ENCODE measurements around the gene KLHL17.

KLHL17 gene

DNA sequence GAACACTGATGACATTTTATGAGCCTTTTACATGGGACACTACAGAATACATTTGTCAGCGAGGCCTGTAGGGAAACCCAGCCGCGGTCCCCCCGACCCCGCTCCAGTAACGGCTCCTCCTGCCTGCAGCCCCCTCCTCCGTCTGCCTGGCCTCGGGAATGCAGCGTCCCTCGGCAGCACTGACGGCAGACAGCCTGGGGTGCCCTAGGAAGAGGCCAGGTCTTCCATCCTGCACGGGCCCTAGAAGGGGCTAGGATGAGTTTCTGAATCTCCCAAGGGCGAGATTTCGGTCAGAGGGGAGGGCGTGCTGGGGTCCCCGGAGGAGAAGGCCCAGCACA lies 28.2 kb upstream of the KLHL17 start:
- H3K4me3 ChIP-seq (ENCODE audit: low read length), result no peak overlapping the region
- WGBS, result 54% methylated on average over 16 of the region's 16 CpGs
- H3K36me3 ChIP-seq (ENCODE audit: insufficient read depth, low read length), result no peaks in the 10 kb centered on the region
- no peak overlapping the region for H3K9ac ChIP-seq (ENCODE audit: low read depth, low read length)
- no peaks in the 10 kb centered on the region for H3K9me3 ChIP-seq (ENCODE audit: insufficient read depth, low read depth, low read length)
- peaks cover 92% of the 10 kb centered on the region for H3K27me3 ChIP-seq (ENCODE audit: insufficient read depth, low read length)
- no peak overlapping the region for H3K27ac ChIP-seq (ENCODE audit: low read depth, low read length)
- H3K4me1 ChIP-seq (ENCODE audit: insufficient read depth, low read length), result peaks cover 8% of the 10 kb centered on the region; the same call in 1 of the 2 replicates

DNA sequence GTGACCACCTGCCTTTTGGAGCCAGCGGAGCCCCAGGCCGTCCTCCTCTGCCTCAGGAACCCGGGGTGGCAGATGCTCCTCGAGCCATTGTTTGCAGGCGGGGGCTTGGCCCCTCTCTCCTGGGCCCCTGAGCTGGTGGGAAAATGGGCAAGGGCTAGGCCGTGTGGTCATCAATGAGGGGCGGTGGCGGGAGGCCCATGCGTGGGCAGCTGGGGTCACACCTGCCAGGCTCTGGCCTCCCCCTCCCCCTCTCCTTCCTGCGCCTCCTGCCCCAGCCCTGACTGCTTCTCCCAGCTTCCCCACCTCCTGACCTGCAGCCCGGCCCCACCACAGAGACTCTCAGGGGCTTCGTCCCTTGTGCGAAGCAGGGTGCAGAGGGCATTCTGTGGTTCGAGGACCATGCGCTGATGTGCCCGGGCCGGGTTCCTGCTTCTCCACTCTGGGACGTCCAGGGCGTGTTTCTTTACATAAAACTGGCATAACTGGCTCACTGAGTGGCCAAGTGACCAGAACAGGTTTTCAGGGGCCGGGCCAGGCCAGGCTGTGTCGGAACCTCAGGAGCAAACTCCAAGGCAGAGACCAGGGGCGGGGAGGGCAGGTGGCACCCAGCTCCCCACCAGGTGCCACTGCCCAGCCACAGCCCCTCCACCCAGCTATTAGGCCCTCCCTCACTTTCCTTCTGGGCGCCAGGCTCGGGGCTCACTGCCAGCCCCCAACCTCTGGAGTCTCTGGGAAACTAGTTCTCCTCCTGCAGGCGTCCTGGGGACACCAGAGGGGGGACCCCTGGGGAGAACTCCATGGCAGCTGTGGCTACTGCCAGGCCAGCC lies 27.4 kb upstream of the KLHL17 start:
- Histone ChIP-seq H3K36me3 (ENCODE audit: insufficient read depth, low read length) (no peaks in the 10 kb centered on the region), H3K27me3 (ENCODE audit: insufficient read depth, low read length) (peaks cover 91% of the 10 kb centered on the region), H3K9ac (ENCODE audit: low read depth, low read length) (no peak overlapping the region), H3K9me3 (ENCODE audit: insufficient read depth, low read depth, low read length) (no peaks in the 10 kb centered on the region), H3K4me3 (ENCODE audit: low read length) (no peak overlapping the region), H3K27ac (ENCODE audit: low read depth, low read length) (no peak overlapping the region), H3K4me1 (ENCODE audit: insufficient read depth, low read length) (peaks cover 8% of the 10 kb centered on the region; the same call in 1 of the 2 replicates)
- 75% methylated on average over 25 of the region's 25 CpGs for WGBS

DNA sequence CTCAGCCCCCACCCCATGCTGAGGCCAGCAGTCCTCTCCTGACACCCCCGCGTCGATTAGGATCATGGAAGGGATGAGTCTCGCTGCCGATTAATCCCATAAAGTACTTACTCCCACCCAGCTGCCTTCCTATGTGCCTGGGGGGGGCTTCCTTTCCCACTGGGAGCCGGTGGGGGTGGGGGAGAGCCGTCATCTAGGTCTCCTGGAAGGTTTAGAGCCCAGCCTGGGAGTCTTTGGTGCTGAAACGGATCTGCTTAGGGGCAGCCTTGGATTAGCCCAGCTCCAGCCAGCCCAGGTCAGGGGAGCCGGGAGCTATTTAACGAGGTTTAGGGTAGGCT lies 26.8 kb upstream of the KLHL17 start:
- H3K36me3 ChIP-seq (ENCODE audit: insufficient read depth, low read length), result no peaks in the 10 kb centered on the region
- no peak overlapping the region for H3K27ac ChIP-seq (ENCODE audit: low read depth, low read length)
- no peak overlapping the region for H3K9ac ChIP-seq (ENCODE audit: low read depth, low read length)
- no peak overlapping the region for H3K4me3 ChIP-seq (ENCODE audit: low read length)
- H3K27me3 ChIP-seq (ENCODE audit: insufficient read depth, low read length), result peaks cover 91% of the 10 kb centered on the region
- WGBS, result 11% methylated on average over 5 of the region's 10 CpGs
- peaks cover 8% of the 10 kb centered on the region; the same call in 1 of the 2 replicates for H3K4me1 ChIP-seq (ENCODE audit: insufficient read depth, low read length)
- H3K9me3 ChIP-seq (ENCODE audit: insufficient read depth, low read depth, low read length), result no peaks in the 10 kb centered on the region

DNA sequence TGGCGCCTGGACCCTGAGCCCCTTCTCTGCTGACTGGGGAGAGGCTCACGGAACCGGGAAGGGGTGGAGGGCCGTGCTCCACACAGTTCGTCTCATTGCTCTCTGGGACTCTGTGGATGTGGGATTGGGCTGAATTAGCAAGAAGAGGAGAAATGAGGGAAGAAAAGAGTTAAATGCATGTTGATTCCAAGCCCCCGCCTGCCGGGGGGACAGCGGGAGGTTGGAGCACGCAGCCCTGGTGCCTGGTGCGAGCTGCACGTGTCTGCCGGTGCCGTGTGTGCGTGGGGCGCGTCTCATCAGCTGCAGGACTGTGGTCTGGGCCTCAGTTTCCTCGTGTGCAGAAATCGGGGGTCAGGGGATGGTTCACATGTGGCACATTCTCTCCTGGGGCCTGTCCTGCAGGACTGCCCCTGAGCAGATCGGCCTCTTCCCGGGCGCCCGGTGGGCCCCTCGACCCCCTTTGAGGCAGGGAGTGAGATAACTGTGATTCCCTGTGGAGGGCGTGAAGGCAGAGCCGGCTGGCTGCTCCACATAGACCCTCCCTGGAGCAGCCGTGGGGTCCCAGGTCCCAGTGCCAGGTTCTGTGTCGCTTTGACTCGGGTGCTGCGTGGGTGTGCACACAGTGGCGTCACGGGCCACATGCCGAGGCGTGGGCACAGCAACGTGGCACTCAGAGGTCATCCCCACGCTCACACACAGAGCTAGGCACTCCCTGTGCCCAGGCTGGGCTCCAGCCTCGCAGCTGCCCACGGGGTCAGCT lies 25.2 kb upstream of the KLHL17 start:
- Histone ChIP-seq H3K36me3 (ENCODE audit: insufficient read depth, low read length) (no peaks in the 10 kb centered on the region), H3K4me3 (ENCODE audit: low read length) (peak overlapping the region; percentile 30; the same call in 1 of the 2 replicates), H3K27ac (ENCODE audit: low read depth, low read length) (no peak overlapping the region), H3K9ac (ENCODE audit: low read depth, low read length) (no peak overlapping the region), H3K9me3 (ENCODE audit: insufficient read depth, low read depth, low read length) (no peaks in the 10 kb centered on the region), H3K27me3 (ENCODE audit: insufficient read depth, low read length) (peaks cover 91% of the 10 kb centered on the region), H3K4me1 (ENCODE audit: insufficient read depth, low read length) (peaks cover 17% of the 10 kb centered on the region)
- 12% methylated on average over 37 of the region's 37 CpGs for WGBS

DNA sequence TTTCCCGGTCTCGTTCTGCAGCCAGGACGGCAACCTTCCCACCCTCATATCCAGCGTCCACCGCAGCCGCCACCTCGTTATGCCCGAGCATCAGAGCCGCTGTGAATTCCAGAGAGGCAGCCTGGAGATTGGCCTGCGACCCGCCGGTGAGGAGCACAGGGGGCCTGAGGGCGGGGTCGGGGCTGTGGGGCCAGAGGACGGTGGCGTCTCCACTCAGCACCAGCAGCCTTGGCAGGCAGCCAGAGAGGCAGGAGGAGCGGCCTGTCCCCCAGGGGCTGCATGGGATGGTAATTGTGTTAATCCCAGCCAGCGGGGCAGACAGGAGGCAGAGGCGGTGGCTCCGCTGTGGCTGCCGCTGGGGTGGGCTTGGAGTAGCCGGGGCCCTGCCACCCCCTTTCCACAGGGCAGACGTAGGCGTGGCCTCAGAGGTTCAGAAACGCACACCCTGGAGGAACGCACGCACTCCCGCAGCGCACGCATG lies 24.6 kb upstream of the KLHL17 start:
- no peaks in the 10 kb centered on the region for H3K9me3 ChIP-seq (ENCODE audit: insufficient read depth, low read depth, low read length)
- H3K36me3 ChIP-seq (ENCODE audit: insufficient read depth, low read length), result no peaks in the 10 kb centered on the region
- H3K9ac ChIP-seq (ENCODE audit: low read depth, low read length), result no peak overlapping the region
- 4% methylated on average over 30 of the region's 30 CpGs for WGBS
- H3K4me1 ChIP-seq (ENCODE audit: insufficient read depth, low read length), result peaks cover 17% of the 10 kb centered on the region
- peaks cover 91% of the 10 kb centered on the region for H3K27me3 ChIP-seq (ENCODE audit: insufficient read depth, low read length)
- H3K4me3 ChIP-seq (ENCODE audit: low read length), result 0 out of 2 replicates have a peak overlapping the region, but pooled peaks have one; percentile 30
- H3K27ac ChIP-seq (ENCODE audit: low read depth, low read length), result no peak overlapping the region

- H3K4me1 ChIP-seq (ENCODE audit: insufficient read depth, low read length), result peaks cover 17% of the 10 kb centered on the region
- no peak overlapping the region for H3K27ac ChIP-seq (ENCODE audit: low read depth, low read length)
- H3K9me3 ChIP-seq (ENCODE audit: insufficient read depth, low read depth, low read length), result no peaks in the 10 kb centered on the region
- WGBS, result 74% methylated on average over 45 of the region's 45 CpGs
- H3K4me3 ChIP-seq (ENCODE audit: low read length), result no peak overlapping the region
- H3K36me3 ChIP-seq (ENCODE audit: insufficient read depth, low read length), result no peaks in the 10 kb centered on the region
- peaks cover 91% of the 10 kb centered on the region for H3K27me3 ChIP-seq (ENCODE audit: insufficient read depth, low read length)
- H3K9ac ChIP-seq (ENCODE audit: low read depth, low read length), result no peak overlapping the region
Observed at GRCh38 chr1:936348-937264, 23.8 kb upstream of the KLHL17 start.

DNA sequence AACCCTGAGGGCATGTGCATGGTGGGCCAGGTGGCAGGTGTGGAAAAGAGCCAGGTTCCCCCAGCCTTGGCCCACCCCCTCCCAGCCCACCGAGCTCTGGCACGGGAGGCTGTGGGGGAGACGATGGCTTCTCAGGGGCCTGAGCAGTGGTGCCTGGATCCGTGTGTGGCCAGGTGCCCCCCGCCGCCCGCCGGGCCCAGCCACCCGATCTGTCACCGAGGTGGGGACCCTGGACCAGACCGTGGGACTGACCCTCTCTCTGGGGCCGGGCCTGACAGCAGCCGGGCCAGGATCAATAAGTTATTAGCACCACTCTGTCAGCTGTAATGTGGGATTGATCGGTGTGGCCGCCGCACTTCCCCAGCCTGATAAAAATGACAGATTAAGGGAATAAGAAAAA lies 22.9 kb upstream of the KLHL17 start:
- no peak overlapping the region for H3K9ac ChIP-seq (ENCODE audit: low read depth, low read length)
- H3K27me3 ChIP-seq (ENCODE audit: insufficient read depth, low read length), result peaks cover 90% of the 10 kb centered on the region
- H3K4me3 ChIP-seq (ENCODE audit: low read length), result no peak overlapping the region
- WGBS, result 85% methylated on average over 16 of the region's 16 CpGs
- H3K9me3 ChIP-seq (ENCODE audit: insufficient read depth, low read depth, low read length), result no peaks in the 10 kb centered on the region
- H3K4me1 ChIP-seq (ENCODE audit: insufficient read depth, low read length), result peaks cover 17% of the 10 kb centered on the region
- H3K27ac ChIP-seq (ENCODE audit: low read depth, low read length), result no peak overlapping the region
- no peaks in the 10 kb centered on the region for H3K36me3 ChIP-seq (ENCODE audit: insufficient read depth, low read length)

GRCh38 chr1:938088-938683 lies 22.2 kb upstream of the KLHL17 start:
- H3K27me3 ChIP-seq (ENCODE audit: insufficient read depth, low read length), result peaks cover 90% of the 10 kb centered on the region
- 75% methylated on average over 15 of the region's 15 CpGs for WGBS
- H3K4me1 ChIP-seq (ENCODE audit: insufficient read depth, low read length), result peaks cover 22% of the 10 kb centered on the region
- no peaks in the 10 kb centered on the region for H3K36me3 ChIP-seq (ENCODE audit: insufficient read depth, low read length)
- no peak overlapping the region for H3K4me3 ChIP-seq (ENCODE audit: low read length)
- H3K9ac ChIP-seq (ENCODE audit: low read depth, low read length), result no peak overlapping the region
- H3K9me3 ChIP-seq (ENCODE audit: insufficient read depth, low read depth, low read length), result no peaks in the 10 kb centered on the region
- no peak overlapping the region for H3K27ac ChIP-seq (ENCODE audit: low read depth, low read length)

- Histone ChIP-seq H3K27me3 (ENCODE audit: insufficient read depth, low read length) (peaks cover 90% of the 10 kb centered on the region), H3K9ac (ENCODE audit: low read depth, low read length) (no peak overlapping the region), H3K4me1 (ENCODE audit: insufficient read depth, low read length) (peaks cover 24% of the 10 kb centered on the region), H3K4me3 (ENCODE audit: low read length) (no peak overlapping the region), H3K36me3 (ENCODE audit: insufficient read depth, low read length) (no peaks in the 10 kb centered on the region), H3K27ac (ENCODE audit: low read depth, low read length) (no peak overlapping the region), H3K9me3 (ENCODE audit: insufficient read depth, low read depth, low read length) (no peaks in the 10 kb centered on the region)
- 31% methylated on average over 30 of the region's 30 CpGs for WGBS
Observed at GRCh38 chr1:938711-939489, 21.5 kb upstream of the KLHL17 start.

DNA sequence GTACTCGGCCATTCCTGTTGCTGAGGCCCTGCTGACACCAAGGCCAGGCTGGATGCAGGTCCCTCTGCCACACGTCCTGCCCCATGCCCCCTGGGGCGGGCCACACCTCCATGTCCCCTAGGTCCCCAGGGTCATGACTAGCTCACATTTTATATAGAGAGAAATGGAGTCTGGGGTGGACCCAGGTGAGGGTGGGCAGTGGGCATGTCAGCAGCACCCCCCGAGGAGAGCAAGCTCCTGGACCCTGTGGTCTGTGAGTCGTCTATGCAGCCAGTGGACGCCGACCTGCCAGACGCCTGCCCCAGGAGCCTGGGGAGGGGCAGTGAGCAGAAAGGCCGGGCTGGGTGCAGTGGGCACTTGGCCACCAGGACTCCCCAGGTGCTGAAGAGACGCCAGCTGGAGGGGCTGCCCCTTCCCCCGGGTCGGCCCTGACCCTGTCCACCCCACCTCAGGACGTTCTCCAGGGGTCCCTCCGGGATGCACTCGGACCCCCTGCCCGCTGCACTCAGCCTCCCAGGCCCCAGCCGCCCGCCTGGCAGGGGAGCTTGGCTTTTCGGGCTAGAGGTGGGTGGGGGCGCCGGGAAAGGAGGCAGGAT lies 20.8 kb upstream of the KLHL17 start:
- peak overlapping the region; percentile 23; the same call in 1 of the 2 replicates for H3K4me3 ChIP-seq (ENCODE audit: low read length)
- peaks cover 6% of the 10 kb centered on the region; the same call in 1 of the 2 replicates for H3K36me3 ChIP-seq (ENCODE audit: insufficient read depth, low read length)
- no peak overlapping the region for H3K27ac ChIP-seq (ENCODE audit: low read depth, low read length)
- 8% methylated on average over 19 of the region's 21 CpGs for WGBS
- H3K4me1 ChIP-seq (ENCODE audit: insufficient read depth, low read length), result peaks cover 24% of the 10 kb centered on the region
- peaks cover 91% of the 10 kb centered on the region for H3K27me3 ChIP-seq (ENCODE audit: insufficient read depth, low read length)
- no peaks in the 10 kb centered on the region for H3K9me3 ChIP-seq (ENCODE audit: insufficient read depth, low read depth, low read length)
- H3K9ac ChIP-seq (ENCODE audit: low read depth, low read length), result no peak overlapping the region
